DOHH2 (cell line): ENCODE data around the gene SLC1A5.
"Not testable (repeated sequence)": the region's sequence is repeated elsewhere in the genome, so short reads cannot be mapped to it uniquely, and the experiment has no call there.

Source experiments
- CTCF ChIP-seq: fragments of 200-600 bp; sonication (generic); IDR thresholded peaks from one replicate; pipeline ENCODE4 v1.5.1; 2014; ENCODE audit warnings: antibody characterized with exemption, mild to moderate bottlenecking, low read depth, low read length; ENCODE audit not compliant: poor library complexity, severe bottlenecking
- EZH2phosphoT487 ChIP-seq: fragments of 200-600 bp; sonication (generic); IDR thresholded peaks from 2 replicates; pipeline ENCODE4 v1.6.1; 2017; ENCODE audit warnings: borderline replicate concordance, mild to moderate bottlenecking, antibody characterized with exemption, low read length, moderate library complexity, mixed read lengths

- not testable (repeated sequence) for TF ChIP-seq CTCF, EZH2phosphoT487
Observed at GRCh38 chr19:46804432-46804831, 16.0 kb upstream of the SLC1A5 start.
